AG04450 (cell line): ENCODE measurements around the gene TNFRSF1B. TPM values are rescaled to one million over a fixed set of nuclear protein-coding genes. Genes with fewer than 3 reads are reported as not detected.

Experiments
- CTCF ChIA-PET: fragments of 300-600, 350-600 bp; formaldehyde crosslinking; extraction: SDS; loops from one replicate; lab custom pipeline; 2022; ENCODE audit warnings: antibody characterized with exemption, inconsistent platforms; lab: Charles Lee
- POLR2A ChIA-PET: fragments of 350-600 bp; formaldehyde crosslinking; extraction: SDS; loops from one replicate; lab custom pipeline; 2021; ENCODE audit warnings: antibody characterized with exemption, inconsistent platforms; lab: Yijun Ruan, JAX
- DNase-seq: peaks from one replicate; pipeline ENCODE4 v3.0.0-alpha.2; 2011; ENCODE audit warnings: low read depth, low spot score
- H3K27ac ChIP-seq: one replicate; pipeline ENCODE4 v1.5.1; 2012; ENCODE audit warnings: low read depth, low read length, control low read depth
- H3K27me3 ChIP-seq: one replicate; pipeline ENCODE4 v1.6.0; 2012; ENCODE audit warnings: low read length; ENCODE audit not compliant: control insufficient read depth, insufficient read depth
- H3K4me3 ChIP-seq: 2 replicates; pipeline ENCODE4 v1.5.1; 2011; ENCODE audit warnings: mild to moderate bottlenecking, low read depth, low read length, control low read depth
- H3K9me3 ChIP-seq: 2 replicates; pipeline ENCODE4 v1.5.1; 2012; ENCODE audit warnings: low read length; ENCODE audit not compliant: control insufficient read depth, insufficient read depth
- polyA plus RNA-seq: library from polyadenylated mRNA; depleted of rRNA; stranded (reverse); fragments of >200 nt; gene quantifications from 2 replicates; pipeline ENCODE4 v1.2.3, GENCODE V29; 2011
- TF ChIP-seq, protein P1 (sequence below): IDR thresholded peaks from 2 replicates; pipeline ENCODE4 v1.5.1; 2011; ENCODE audit warnings: low read depth, low read length, control low read depth, inconsistent platforms

The TNFRSF1B gene
- polyA plus RNA-seq, 1 experiment: 5.9 TPM

DNA sequence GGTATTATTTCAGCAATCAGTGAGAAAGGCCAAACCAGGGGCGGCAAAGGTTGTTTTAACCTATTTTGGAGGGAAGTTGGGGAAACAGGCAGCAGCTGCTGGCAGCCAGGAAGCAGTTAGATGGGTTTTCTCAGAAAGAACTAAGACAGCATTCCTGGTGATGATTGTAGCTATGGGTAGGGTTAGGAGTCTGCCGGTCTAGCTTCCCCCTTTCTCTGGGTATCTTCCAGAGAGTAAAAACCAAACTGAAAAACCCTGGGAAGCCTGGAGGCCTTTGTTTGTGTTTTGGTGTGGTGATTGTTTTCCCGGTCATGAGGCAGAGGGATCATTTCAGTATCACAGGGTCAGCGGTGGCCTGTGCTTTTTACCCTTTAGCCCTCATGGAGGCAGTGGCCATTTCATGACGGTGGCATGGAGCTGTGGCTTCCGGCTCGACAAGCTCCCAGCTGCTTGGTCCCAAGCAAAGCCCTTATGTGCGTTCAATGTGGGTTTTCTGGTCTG is 19.5 kb upstream of the TNFRSF1B start:
- no peak for DNase-seq
- Histone ChIP-seq H3K27ac (no peak overlapping the region), H3K9me3 (peaks cover 8% of the 10 kb centered on the region), H3K27me3 (no peaks in the 10 kb centered on the region), H3K4me3 (no peak overlapping the region)
- CTCF ChIA-PET: interaction anchor here (2.8 kb wide), 1 partner anchor 22 kb away, joined by 11 read pairs; no protein-coding TSS in a partner anchor
- POLR2A ChIA-PET: no interaction called here
- TF ChIP-seq, protein P1, sequence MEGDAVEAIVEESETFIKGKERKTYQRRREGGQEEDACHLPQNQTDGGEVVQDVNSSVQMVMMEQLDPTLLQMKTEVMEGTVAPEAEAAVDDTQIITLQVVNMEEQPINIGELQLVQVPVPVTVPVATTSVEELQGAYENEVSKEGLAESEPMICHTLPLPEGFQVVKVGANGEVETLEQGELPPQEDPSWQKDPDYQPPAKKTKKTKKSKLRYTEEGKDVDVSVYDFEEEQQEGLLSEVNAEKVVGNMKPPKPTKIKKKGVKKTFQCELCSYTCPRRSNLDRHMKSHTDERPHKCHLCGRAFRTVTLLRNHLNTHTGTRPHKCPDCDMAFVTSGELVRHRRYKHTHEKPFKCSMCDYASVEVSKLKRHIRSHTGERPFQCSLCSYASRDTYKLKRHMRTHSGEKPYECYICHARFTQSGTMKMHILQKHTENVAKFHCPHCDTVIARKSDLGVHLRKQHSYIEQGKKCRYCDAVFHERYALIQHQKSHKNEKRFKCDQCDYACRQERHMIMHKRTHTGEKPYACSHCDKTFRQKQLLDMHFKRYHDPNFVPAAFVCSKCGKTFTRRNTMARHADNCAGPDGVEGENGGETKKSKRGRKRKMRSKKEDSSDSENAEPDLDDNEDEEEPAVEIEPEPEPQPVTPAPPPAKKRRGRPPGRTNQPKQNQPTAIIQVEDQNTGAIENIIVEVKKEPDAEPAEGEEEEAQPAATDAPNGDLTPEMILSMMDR: no peak

GRCh38 chr1:12148160-12148957 is 18.4 kb upstream of the TNFRSF1B start:
- H3K4me3 ChIP-seq: no peak overlapping the region
- no peaks in the 10 kb centered on the region for H3K27me3 ChIP-seq
- no peak for DNase-seq
- no peak overlapping the region for H3K27ac ChIP-seq
- CTCF ChIA-PET: interaction anchor here (0.6 to 2.8 kb wide), 4 partner anchors 11 to 922 kb away, joined by 3 to 11 read pairs (median 4); no protein-coding TSS in a partner anchor
- POLR2A ChIA-PET: interaction anchor here (0.6 to 0.7 kb wide), 2 partner anchors 68 to 110 kb away, joined by 5 to 6 read pairs; no protein-coding TSS in a partner anchor
- peaks cover 5% of the 10 kb centered on the region for H3K9me3 ChIP-seq
- TF ChIP-seq, protein P1: no peak

DNA sequence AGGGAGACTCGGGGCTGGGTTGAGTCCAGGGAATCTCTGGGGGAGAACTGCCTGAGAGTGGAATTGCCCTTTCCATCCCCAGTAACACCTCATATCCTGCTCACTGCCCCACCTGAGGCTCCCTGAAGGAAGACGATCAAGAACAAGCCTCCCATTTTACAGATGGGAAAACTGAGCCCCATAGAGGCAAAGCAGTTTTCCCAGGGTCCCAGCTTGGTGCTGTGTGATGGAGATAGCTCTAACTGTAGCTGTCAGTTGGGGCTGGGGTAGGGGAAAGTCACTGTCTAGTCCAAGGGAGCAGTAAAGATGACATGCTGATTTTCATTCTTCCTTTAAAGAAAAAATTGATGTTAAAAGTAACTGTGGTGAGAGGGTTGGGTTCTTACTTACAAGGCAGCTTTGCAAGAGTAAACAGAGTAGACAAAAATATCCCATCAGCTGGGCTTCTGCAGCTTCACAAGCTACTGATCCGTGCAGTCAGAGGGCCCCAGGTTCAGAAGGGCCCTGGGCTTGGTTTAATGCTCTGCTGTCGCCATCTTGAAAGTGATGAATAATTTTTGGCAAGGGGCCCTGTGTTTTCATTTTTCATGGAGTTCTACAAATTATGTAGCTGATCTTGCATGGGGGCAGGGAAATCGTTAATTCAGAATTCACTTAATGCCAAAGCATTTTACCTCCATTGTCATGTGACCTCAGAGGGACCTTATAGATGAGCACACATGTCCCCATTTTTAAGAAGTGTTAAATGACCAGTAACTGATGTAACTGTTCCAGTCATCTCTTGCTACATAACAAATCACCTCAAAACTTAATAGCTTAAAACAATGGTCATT is 17.6 kb upstream of the TNFRSF1B start:
- no peak for DNase-seq
- POLR2A ChIA-PET: interaction anchor here (0.7 kb wide), 1 partner anchor 67 kb away, joined by 5 read pairs; no protein-coding TSS in a partner anchor
- Histone ChIP-seq H3K27ac (peak overlapping the region; percentile 52), H3K27me3 (no peaks in the 10 kb centered on the region), H3K9me3 (peaks cover 5% of the 10 kb centered on the region), H3K4me3 (no peak overlapping the region)
- TF ChIP-seq, protein P1: no peak
- CTCF ChIA-PET: interaction anchor here (0.7 to 2.8 kb wide), 2 partner anchors 16 to 24 kb away, joined by 3 to 11 read pairs (median 9); no protein-coding TSS in a partner anchor

DNA sequence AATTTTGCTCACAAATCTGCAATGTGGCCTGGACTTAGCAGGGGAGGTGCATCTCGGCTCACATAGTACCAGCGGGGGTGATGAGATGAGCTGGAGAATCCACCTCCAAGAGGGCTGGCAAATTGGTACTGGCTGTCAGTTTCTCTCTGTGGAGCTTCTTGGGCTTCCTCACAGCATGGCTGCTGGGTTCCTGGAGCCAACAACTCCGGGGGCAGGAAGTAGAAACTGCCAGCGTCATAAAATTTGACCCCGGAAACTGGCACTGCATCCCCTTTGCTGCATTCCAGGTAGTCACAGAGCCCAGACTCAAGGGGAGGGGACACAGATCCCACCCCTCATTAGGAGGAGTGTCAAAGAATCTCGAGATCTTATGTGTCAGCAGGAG is 17.0 kb upstream of the TNFRSF1B start:
- POLR2A ChIA-PET: no interaction called here
- no peaks in the 10 kb centered on the region for H3K27me3 ChIP-seq

More for the DNA sequence above, 17.0 kb upstream of the TNFRSF1B start:
- H3K4me3 ChIP-seq: no peak overlapping the region
- TF ChIP-seq, protein P1: no peak
- peaks cover 5% of the 10 kb centered on the region for H3K9me3 ChIP-seq
- H3K27ac ChIP-seq: no peak overlapping the region
- CTCF ChIA-PET: interaction anchor here (0.7 to 1.2 kb wide), 2 partner anchors 16 to 25 kb away, joined by 3 to 9 read pairs; no protein-coding TSS in a partner anchor
- DNase-seq: no peak
